SU-DHL-6 (cell line): Measurements from ENCODE around the gene VWA1.

ENCODE experiments used
- CTCF ChIP-seq: fragments of 200-600 bp; sonication (generic); IDR thresholded peaks from one replicate; pipeline ENCODE4 v1.5.1; 2017; ENCODE audit warnings: antibody characterized with exemption, mild to moderate bottlenecking, low read length, moderate library complexity; ENCODE audit not compliant: insufficient read depth, poor library complexity, severe bottlenecking
- EZH2phosphoT487 ChIP-seq: fragments of 200-600 bp; sonication (generic), shearing (Covaris generic); conservative IDR thresholded peaks from 2 replicates; pipeline ENCODE4 v1.6.1; 2018; ENCODE audit warnings: mild to moderate bottlenecking, antibody characterized with exemption, low read length, moderate library complexity, mixed read lengths

GRCh38 chr1:1419813-1420653 lies 15.5 kb upstream of the VWA1 start:
- TF ChIP-seq CTCF (no peak), EZH2phosphoT487 (no peak)
